Measurements from ENCODE around the gene USP34. TPM values are rescaled to one million over a fixed set of nuclear protein-coding genes. Genes with fewer than 3 reads are reported as not detected.
"Not testable (repeated sequence)": the region's sequence is repeated elsewhere in the genome, so short reads cannot be mapped to it uniquely, and the experiment has no call there.

Gene USP34
- total RNA-seq, 8 experiments from 2014 or later, result 53.2 to 175 (median 69.2) TPM

DNA sequence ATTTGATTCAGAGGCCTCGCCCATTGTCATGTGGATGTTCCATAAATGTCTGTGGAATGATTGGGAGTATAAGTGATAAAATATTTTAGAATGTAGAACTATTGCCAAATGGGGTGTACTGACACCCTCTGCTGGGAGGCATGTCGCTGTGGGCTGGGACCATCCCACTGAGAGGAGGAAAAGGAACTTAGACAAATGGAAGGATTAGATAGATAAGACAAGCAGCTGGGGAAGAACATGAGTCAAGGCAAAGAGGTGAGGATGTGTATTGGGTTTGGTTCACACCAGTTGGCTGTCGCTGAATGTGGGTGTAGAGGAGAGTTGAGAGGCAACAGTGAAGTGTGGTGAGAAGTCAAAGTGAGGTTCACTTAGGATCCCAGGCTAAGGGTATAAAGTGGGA lies 304.9 kb downstream of the USP34 start:
- 59 to 100% (median 91%) methylated on average over 1 to 3 of the region's 3 CpGs for WGBS, 10 experiments
- no peak overlapping the region for H3K27ac ChIP-seq
- ATAC-seq (replicated peaks in 6 of 8), result peak in 1 of 8 experiments; percentile 15
- H3K4me3 ChIP-seq, result no peak overlapping the region
- in situ Hi-C loops (cut with MboI; ENCODE audit: low pct_unique_long_range_greater_than_20kb in 2 of 9, low sequenced_read_pairs in 9 of 9, unreplicated experiment in 9 of 9), result no loop called here
- H3K4me1 ChIP-seq (replicated peaks in 1 of 2), result no peaks in the 10 kb centered on the region

DNA sequence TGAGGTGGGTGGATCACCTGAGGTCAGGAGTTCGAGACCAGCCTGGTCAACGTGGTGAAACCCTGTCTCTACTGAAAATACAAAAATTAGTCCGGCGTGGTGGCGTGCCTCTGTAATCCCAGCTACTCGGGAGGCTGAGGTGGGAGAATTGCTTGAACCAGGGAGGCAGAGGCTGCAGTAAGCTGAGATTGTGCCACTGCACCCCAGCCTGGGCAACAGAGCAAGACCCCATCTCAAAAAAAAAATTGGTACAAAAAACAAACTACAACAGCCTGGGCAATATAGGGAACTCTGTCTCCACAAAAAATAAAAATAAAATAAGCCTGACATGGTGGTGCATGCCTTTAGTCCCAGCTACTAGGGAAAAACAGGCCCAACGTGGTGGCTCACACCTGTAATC lies 305.8 kb downstream of the USP34 start:
- in situ Hi-C loops (cut with MboI; ENCODE audit: low pct_unique_long_range_greater_than_20kb in 2 of 9, low sequenced_read_pairs in 9 of 9, unreplicated experiment in 9 of 9); ATAC-seq (replicated peaks in 6 of 8); H3K4me1 ChIP-seq (replicated peaks in 1 of 2); H3K4me3 ChIP-seq; H3K27ac ChIP-seq: not testable (repeated sequence)
- 79 to 100% (median 100%) methylated on average over 1 to 4 of the region's 7 CpGs; no CpG with 5 or more reads in 3 of the 10 experiments for WGBS, 10 experiments

DNA sequence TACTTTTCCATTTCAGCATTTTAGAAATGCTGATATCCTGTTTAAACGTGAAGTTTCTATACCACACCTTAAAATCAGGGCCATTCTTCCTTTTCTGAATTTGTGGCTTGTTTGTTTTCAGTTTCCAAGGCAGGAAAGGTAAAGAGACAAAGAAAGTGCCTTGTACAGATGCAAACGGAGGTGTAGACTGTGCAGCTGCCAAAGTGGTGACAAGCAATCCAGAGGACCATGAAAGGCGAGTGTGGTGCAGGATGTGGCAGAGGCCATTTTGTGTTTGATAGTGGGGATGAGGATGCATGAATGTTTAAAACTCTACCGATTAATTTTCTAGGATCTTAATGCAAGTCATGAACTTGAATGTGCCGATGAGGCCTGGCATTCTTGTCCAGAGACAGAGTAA lies 308.2 kb downstream of the USP34 start:
- 39 to 95% (median 83%) methylated on average over 1 to 5 of the region's 5 CpGs; no CpG with 5 or more reads in 1 of the 10 experiments for WGBS, 10 experiments
- in situ Hi-C loops (cut with MboI; ENCODE audit: low pct_unique_long_range_greater_than_20kb in 2 of 9, low sequenced_read_pairs in 9 of 9, unreplicated experiment in 9 of 9), result no loop called here
- no peak overlapping the region for H3K4me3 ChIP-seq
- H3K27ac ChIP-seq, result no peak overlapping the region
- ATAC-seq (replicated peaks in 6 of 8), result no peak
- H3K4me1 ChIP-seq (replicated peaks in 1 of 2), result no peaks in the 10 kb centered on the region

DNA sequence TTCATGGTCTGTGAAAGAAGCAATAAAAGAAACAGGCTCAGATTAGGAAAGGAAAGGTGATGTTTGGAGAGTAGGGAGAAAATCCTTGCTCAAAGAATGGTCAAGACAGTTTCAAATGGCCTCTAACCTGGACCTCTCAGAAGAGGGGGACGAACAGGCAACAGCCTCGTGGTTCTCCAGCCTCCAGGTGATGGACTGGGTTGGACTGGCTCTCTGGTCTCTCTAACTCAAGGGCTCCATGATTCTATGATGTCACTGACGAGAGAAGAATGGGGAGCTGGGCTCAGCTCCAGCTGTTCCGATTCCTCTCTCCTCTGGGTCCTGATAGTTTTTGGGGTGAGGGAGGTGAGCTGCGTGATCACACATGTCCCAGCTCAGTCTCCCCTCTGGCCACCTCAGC lies 309.0 kb downstream of the USP34 start, which contains the start of gene C2orf74:
Gene C2orf74 (plus strand): TSS at position 301 of the 400 bp plus-strand sequence. CDS start 327 bp downstream, outside the sequence.
- in situ Hi-C loops (cut with MboI; ENCODE audit: low pct_unique_long_range_greater_than_20kb in 2 of 9, low sequenced_read_pairs in 9 of 9, unreplicated experiment in 9 of 9), result no loop called here
- no peak for ATAC-seq (replicated peaks in 6 of 8)
- Histone ChIP-seq H3K27ac (no peak within 1 kb of the TSS), H3K4me3 (no peak within 1 kb of the TSS), H3K4me1 (replicated peaks in 1 of 2) (no peaks in the 10 kb centered on the region)
- 40 to 100% (median 90%) methylated on average over 1 to 4 of the region's 5 CpGs; no CpG with 5 or more reads in 3 of the 10 experiments for WGBS, 10 experiments

DNA sequence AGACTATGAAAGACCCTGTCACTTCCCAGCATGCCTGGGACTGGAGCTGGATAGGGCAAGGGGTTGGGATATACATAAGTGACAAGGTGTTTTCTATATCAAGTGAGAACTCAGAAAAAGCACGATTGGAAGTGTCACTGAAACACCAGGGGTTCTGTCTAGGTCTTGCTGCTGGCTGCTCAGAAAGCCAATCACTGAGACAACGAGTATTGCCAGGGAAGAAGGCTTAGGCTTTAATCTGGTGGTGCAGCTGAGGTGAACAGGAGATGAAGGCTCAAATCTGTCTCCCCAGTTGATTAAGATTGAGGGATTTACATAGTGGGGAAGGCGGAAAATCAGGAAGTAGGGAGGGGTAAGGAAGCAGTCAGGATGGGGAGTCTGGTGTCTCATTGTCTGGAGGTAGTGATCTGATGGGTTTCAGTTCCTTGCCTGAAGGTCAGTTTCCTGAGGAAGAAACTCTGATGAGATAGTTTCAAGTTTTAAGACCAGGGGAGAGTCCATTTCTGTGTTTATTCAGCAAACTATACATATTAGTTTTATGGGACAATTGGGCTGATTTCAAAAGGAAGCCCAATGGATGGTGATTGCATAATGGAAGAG lies 312.4 kb downstream of the USP34 start:
- Histone ChIP-seq H3K4me3 (no peak overlapping the region), H3K27ac (no peak overlapping the region), H3K4me1 (replicated peaks in 1 of 2) (no peaks in the 10 kb centered on the region)
- in situ Hi-C loops (cut with MboI; ENCODE audit: low pct_unique_long_range_greater_than_20kb in 2 of 9, low sequenced_read_pairs in 9 of 9, unreplicated experiment in 9 of 9), result no loop called here
- WGBS, 10 experiments, result 50 to 90% (median 71%) methylated on average over 1 to 3 of the region's 3 CpGs; no CpG with 5 or more reads in 1 of the 10 experiments
- no peak for ATAC-seq (replicated peaks in 6 of 8)

DNA sequence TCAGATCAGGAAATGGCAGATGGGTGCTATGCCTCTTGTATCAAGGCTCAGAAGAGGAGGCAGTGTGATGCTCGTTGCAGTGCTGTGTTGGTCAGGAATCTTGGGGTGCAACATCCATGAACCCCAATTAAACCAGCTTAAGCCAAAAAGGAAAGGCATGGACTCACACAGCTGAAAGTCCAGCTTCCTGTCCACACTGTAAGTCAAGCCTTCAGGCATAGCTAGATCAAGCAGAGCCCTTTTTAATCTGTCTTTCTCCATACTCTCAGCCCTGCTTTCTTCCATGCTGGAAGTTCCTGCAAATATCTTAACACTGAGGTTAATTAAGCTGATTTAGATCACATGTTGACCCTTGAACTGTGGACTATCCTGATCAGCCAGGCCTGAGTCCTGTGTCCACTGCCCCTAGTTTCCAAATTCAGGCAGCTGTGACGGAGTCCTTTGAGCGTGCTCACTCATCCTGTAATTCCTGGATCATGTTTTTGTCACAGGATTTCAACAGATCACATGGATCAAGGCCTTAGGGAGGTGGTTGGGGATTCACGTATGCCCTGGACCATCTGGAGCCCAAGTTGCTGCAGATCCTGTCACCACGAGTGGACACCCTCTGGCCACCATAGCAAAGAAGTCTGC lies 313.4 kb downstream of the USP34 start:
- Histone ChIP-seq H3K27ac (no peak overlapping the region), H3K4me3 (no peak overlapping the region), H3K4me1 (replicated peaks in 1 of 2) (no peaks in the 10 kb centered on the region)
- no peak for ATAC-seq (replicated peaks in 6 of 8)
- WGBS, 10 experiments, result 50 to 84% (median 78%) methylated on average over 1 to 3 of the region's 5 CpGs; no CpG with 5 or more reads in 4 of the 10 experiments
- in situ Hi-C loops (cut with MboI; ENCODE audit: low pct_unique_long_range_greater_than_20kb in 2 of 9, low sequenced_read_pairs in 9 of 9, unreplicated experiment in 9 of 9), result no loop called here

DNA sequence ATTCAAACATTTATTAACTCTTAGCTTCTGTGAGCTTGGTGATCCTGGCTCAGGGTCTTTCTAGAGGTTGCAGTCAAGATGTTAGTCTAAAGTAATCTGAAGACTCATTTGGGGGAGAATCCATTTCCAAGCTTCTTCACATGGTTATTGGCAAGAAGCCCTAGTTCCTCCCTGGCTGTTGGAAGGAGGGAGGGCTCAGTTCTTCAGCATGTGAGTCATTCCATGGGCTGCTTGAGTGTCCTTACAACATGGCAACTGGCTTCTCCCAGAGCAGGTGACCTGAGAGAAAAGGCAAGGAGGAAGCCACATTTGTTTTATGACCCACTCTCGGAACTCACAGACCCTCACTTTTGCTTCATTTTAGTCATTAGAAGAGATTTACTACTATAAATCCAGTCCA lies 319.5 kb downstream of the USP34 start:
- H3K4me3 ChIP-seq, result no peak overlapping the region
- in situ Hi-C loops (cut with MboI; ENCODE audit: low pct_unique_long_range_greater_than_20kb in 2 of 9, low sequenced_read_pairs in 9 of 9, unreplicated experiment in 9 of 9), result no loop called here
- WGBS, 10 experiments, result 100% methylated on average over 1 of the region's 1 CpG; no CpG with 5 or more reads in 7 of the 10 experiments
- no peak for ATAC-seq (replicated peaks in 6 of 8)
- no peaks in the 10 kb centered on the region for H3K4me1 ChIP-seq (replicated peaks in 1 of 2)
- H3K27ac ChIP-seq, result no peak overlapping the region

DNA sequence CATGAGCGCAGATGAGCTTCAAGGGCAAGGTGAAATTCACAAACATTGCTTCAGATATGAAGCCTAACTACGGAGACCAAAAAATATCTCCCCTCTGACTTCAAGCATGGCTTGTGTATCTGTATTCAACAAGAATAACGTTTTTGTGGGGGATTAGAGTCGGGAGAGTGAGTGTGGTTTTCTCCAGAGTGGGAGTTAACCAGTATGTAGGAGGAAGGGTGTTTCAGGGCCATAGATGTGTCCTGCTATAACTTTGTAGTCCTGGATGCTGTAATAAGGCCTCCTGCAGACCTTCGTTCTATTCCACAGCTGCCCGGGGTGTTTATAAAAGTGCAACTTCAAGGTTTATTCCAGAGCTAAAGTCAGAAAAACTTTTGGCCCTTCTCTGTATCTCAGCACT lies 321.8 kb downstream of the USP34 start:
- no peak overlapping the region for H3K4me3 ChIP-seq
- in situ Hi-C loops (cut with MboI; ENCODE audit: low pct_unique_long_range_greater_than_20kb in 2 of 9, low sequenced_read_pairs in 9 of 9, unreplicated experiment in 9 of 9), result no loop called here
- no peaks in the 10 kb centered on the region for H3K4me1 ChIP-seq (replicated peaks in 1 of 2)
- WGBS, 10 experiments, result 83 to 100% (median 98%) methylated on average over 1 to 6 of the region's 6 CpGs
- no peak for ATAC-seq (replicated peaks in 6 of 8)
- H3K27ac ChIP-seq, result no peak overlapping the region

DNA sequence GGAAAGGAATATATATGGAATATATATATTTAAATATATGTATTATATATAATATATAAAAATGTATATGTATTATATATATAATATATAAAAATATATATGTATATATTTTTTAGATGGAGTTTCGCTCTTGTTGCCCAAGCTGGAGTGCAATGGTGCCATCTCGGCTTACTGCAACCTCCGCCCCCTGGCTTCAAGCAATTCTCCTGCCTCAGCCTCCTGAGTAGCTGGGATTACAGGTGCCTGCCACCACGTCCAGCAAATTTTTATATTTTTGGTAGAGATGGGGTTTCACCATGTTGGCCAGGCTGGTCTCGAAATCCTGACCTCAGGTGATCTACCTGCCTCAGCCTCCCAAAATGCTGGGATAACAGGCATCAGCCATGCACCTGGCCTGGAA lies 322.8 kb downstream of the USP34 start:
- 74 to 100% (median 90%) methylated on average over 1 to 3 of the region's 5 CpGs; no CpG with 5 or more reads in 3 of the 10 experiments for WGBS, 10 experiments
- H3K4me1 ChIP-seq (replicated peaks in 1 of 2); H3K4me3 ChIP-seq; in situ Hi-C loops (cut with MboI; ENCODE audit: low pct_unique_long_range_greater_than_20kb in 2 of 9, low sequenced_read_pairs in 9 of 9, unreplicated experiment in 9 of 9); ATAC-seq (replicated peaks in 6 of 8); H3K27ac ChIP-seq: not testable (repeated sequence)

DNA sequence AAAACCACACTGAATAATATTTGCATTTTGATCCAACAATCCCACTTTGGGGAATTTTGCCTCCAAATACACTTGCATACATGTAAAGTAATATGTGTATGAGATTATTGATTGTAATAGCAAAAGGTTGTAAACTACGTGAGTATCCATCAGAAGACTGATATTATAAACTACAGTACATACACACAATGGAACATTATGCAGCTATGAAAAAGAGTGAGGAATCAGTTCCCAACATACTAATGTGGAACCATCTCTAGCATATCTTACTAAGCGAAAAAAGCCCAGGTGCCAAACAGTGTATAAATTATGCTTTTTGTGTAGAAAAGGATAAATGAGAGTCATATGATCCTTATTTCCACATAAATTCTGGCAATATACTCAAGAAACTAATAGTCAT lies 324.9 kb downstream of the USP34 start:
- in situ Hi-C loops (cut with MboI; ENCODE audit: low pct_unique_long_range_greater_than_20kb in 2 of 9, low sequenced_read_pairs in 9 of 9, unreplicated experiment in 9 of 9), result no loop called here
- H3K4me3 ChIP-seq, result no peak overlapping the region
- no peak overlapping the region for H3K27ac ChIP-seq
- WGBS, 10 experiments, result 88 to 100% (median 98%) methylated on average over 1 to 2 of the region's 2 CpGs; no CpG with 5 or more reads in 2 of the 10 experiments
- no peak for ATAC-seq (replicated peaks in 6 of 8)
- no peaks in the 10 kb centered on the region for H3K4me1 ChIP-seq (replicated peaks in 1 of 2)

DNA sequence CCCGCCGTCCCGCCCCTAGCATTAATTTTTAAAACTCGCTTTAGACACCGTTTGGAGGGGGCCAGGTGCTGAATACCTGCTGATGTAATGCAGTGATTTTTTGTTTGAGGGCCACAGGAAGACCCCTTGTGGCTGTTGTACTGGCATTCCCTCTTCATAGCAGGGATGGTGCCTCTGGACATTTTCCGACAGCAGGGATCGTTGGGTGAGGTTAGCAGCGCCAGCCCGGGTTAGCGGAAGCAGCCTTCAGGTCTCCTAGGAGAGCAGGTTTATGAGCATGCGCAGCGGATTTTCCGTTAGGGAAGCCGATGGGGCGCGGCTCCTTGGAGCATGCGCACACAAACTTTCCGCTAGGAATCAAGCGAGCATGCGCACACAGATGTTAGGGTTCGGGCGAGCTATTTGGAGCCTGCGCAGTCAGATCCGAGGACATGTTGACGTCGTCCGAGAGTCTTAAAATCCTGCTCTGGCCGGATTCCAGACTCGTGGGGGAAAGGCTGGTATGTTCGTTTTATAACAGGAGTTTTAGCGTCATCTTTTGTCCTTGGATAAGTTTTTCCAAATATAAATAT lies 326.1 kb downstream of the USP34 start:
- in situ Hi-C loops (cut with MboI; ENCODE audit: low pct_unique_long_range_greater_than_20kb in 2 of 9, low sequenced_read_pairs in 9 of 9, unreplicated experiment in 9 of 9), result no loop called here
- ATAC-seq (replicated peaks in 6 of 8), result peak; percentile 77 to 99 (median 98)
- 0 to 80% (median 12%) methylated on average over 1 to 23 of the region's 31 CpGs for WGBS, 10 experiments
- Histone ChIP-seq H3K4me3 (peak overlapping the region; percentile 19 to 49 (median 32)), H3K27ac (peak overlapping the region; percentile 10 to 60), H3K4me1 (replicated peaks in 1 of 2) (no peaks in the 10 kb centered on the region)

DNA sequence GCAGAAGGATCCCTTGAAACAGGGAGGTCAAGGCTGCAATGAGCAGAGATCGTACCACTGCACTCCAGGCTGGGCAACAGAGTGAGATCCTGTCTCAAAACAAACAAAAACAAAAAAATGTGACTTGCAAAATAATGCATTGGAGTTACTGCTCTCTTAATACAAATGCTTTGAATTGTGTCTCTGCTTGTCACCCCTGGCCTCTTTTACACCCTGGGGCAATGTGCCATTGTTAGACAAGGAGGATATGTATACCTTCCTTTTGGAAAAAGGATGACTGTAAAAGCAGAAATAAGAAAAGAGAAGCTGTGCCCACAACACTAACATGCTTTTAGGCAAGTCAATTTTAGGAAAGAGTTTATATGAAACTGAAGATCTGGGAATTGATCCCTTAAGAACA lies 329.7 kb downstream of the USP34 start:
- Histone ChIP-seq H3K4me1 (replicated peaks in 1 of 2) (no peaks in the 10 kb centered on the region), H3K4me3 (no peak overlapping the region), H3K27ac (no peak overlapping the region)
- 83 to 100% (median 100%) methylated on average over 1 of the region's 1 CpG; no CpG with 5 or more reads in 5 of the 10 experiments for WGBS, 10 experiments
- in situ Hi-C loops (cut with MboI; ENCODE audit: low pct_unique_long_range_greater_than_20kb in 2 of 9, low sequenced_read_pairs in 9 of 9, unreplicated experiment in 9 of 9), result no loop called here
- ATAC-seq (replicated peaks in 6 of 8), result no peak

DNA sequence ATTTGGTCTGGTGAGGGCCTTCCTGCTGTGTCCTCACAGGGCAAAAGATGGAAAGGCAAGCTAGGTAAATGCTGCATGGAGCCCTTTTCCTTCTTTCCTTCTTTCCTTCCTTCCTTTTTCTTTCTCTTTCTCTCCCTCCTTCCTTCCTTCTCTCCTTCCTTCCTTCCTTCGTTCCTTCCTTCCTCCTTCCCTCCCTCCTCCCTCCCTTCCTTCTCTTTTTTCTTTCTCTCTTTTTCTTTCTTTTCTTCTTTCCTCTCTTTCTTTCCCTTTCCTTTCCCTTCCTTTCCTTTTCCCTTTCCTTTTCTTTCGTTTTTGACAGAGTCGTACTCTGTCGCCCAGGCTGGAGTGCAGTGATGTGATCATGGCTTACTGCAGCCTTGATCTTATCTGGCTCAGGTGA lies 332.0 kb downstream of the USP34 start:
- H3K27ac ChIP-seq, result no peak overlapping the region
- no peak for ATAC-seq (replicated peaks in 6 of 8)
- WGBS, 10 experiments, result 40 to 97% (median 67%) methylated on average over 1 to 4 of the region's 4 CpGs; no CpG with 5 or more reads in 3 of the 10 experiments
- no peak overlapping the region for H3K4me3 ChIP-seq
- in situ Hi-C loops (cut with MboI; ENCODE audit: low pct_unique_long_range_greater_than_20kb in 2 of 9, low sequenced_read_pairs in 9 of 9, unreplicated experiment in 9 of 9), result no loop called here
- H3K4me1 ChIP-seq (replicated peaks in 1 of 2), result no peaks in the 10 kb centered on the region

Data from motor neuron (in vitro differentiated cells).